ENCODE measurements around the gene RNGTT.

DNA sequence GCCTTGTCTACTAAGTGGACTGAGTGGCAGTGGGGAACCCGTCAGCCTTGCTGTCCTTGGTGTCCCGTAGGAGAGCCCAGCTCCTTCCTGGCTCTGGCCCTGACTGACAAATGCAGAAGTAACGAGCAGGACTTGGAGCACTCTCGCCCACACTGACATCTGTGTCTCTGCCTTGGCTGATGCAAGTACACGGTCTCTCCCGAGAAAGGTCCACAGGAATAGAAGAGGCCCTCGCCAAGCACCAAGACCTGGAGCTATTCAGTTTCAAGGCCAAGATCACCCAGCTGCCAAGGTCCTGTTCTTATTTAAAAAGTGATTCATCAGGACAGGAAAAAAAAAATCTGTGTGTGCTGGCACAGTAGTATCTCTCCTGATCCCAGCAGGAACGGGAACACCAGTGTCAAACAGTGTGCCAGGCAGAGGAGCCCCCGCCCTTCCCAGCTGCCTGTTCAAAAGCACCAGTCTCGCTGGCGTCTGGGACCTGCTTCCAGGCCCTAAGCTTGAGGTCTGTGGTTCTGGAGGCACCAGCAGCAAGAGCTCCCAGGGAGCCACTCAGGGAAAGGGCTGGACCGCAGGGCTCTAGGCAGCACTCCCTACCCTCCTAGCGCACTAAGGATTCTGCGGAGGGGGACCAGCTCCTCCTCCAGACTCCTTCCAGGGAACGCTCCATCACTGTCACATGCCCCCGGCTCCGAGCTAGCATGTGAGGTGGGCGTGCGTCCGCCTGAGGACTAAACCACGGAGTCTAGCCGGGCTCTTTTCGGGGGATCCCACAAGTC, 376.9 kb downstream of the RNGTT start:
- TF ChIP-seq POLR2AphosphoS5 (IDR thresholded peaks at IDR 0.05; ENCODE audit: low read depth, low read length) (no peak), POLR2A (IDR thresholded peaks at IDR 0.05; ENCODE audit: low read depth, low read length) (no peak), SPI1 (IDR thresholded peaks at IDR 0.05; ENCODE audit: low read depth, low read length) (no peak), TAF1 (IDR thresholded peaks at IDR 0.05; ENCODE audit: low read depth, low read length) (no peak)

All from GM12891 (cell line).